NCI-H1417 (cell line): ENCODE measurements around the gene ZNF609.
A peak's percentile ranks its signal among the peaks of the same experiment; 100 is the strongest.

Experiments used
- DNase-seq, 3 experiments: peaks; one replicate each; lab custom pipeline; 2025; lab: John Stamatoyannopoulos, UW

ZNF609 gene

GRCh38 chr15:64695561-64695992 lies 235.2 kb downstream of the ZNF609 start:
- DNase-seq: peak in 2 of 3 experiments; percentile 69 to 90

GRCh38 chr15:64696481-64696880 lies 236.1 kb downstream of the ZNF609 start:
- DNase-seq: no peak

GRCh38 chr15:64697911-64698369 lies 237.6 kb downstream of the ZNF609 start:
- no peak for DNase-seq

- DNase-seq: no peak
Measured at GRCh38 chr15:64698823-64699222, 238.4 kb downstream of the ZNF609 start.

- DNase-seq: peak in 1 of 3 experiments; percentile 70
Measured at GRCh38 chr15:64699751-64700388, 239.5 kb downstream of the ZNF609 start.

GRCh38 chr15:64701051-64701450 lies 240.7 kb downstream of the ZNF609 start:
- DNase-seq: no peak

- DNase-seq: no peak
Measured at GRCh38 chr15:64701482-64702184, 241.3 kb downstream of the ZNF609 start.

GRCh38 chr15:64702816-64703631 lies 242.6 kb downstream of the ZNF609 start:
- DNase-seq: peak; percentile 85 to 98 (median 98)

GRCh38 chr15:64703632-64703959 lies 243.2 kb downstream of the ZNF609 start:
- DNase-seq: no peak

- DNase-seq: no peak
Measured at GRCh38 chr15:64705006-64705405, 244.6 kb downstream of the ZNF609 start.

GRCh38 chr15:64706011-64706911 lies 245.9 kb downstream of the ZNF609 start:
- DNase-seq: no peak

- DNase-seq: no peak
Measured at GRCh38 chr15:64710676-64711428, 250.5 kb downstream of the ZNF609 start.

- no peak for DNase-seq
Measured at GRCh38 chr15:64712353-64712752, 252.0 kb downstream of the ZNF609 start.

- DNase-seq: no peak
Measured at GRCh38 chr15:64713592-64713991, 253.2 kb downstream of the ZNF609 start.

- no peak for DNase-seq
Measured at GRCh38 chr15:64716452-64716851, 256.1 kb downstream of the ZNF609 start.

GRCh38 chr15:64717130-64717529 lies 256.8 kb downstream of the ZNF609 start:
- no peak for DNase-seq

- DNase-seq: no peak
Measured at GRCh38 chr15:64717735-64718495, 257.5 kb downstream of the ZNF609 start.

- DNase-seq: no peak
Measured at GRCh38 chr15:64720188-64720587, 259.8 kb downstream of the ZNF609 start.

- no peak for DNase-seq
Measured at GRCh38 chr15:64730151-64730550, 269.8 kb downstream of the ZNF609 start.
